Superior temporal gyrus (tissue), 1 donor: Measurements from ENCODE around the gene PCBP3.

Source experiments
- DNase-seq: peaks from one replicate; pipeline ENCODE4 v3.0.0-alpha.2; 2016; ENCODE audit errors: extremely low spot score

PCBP3 gene

DNA sequence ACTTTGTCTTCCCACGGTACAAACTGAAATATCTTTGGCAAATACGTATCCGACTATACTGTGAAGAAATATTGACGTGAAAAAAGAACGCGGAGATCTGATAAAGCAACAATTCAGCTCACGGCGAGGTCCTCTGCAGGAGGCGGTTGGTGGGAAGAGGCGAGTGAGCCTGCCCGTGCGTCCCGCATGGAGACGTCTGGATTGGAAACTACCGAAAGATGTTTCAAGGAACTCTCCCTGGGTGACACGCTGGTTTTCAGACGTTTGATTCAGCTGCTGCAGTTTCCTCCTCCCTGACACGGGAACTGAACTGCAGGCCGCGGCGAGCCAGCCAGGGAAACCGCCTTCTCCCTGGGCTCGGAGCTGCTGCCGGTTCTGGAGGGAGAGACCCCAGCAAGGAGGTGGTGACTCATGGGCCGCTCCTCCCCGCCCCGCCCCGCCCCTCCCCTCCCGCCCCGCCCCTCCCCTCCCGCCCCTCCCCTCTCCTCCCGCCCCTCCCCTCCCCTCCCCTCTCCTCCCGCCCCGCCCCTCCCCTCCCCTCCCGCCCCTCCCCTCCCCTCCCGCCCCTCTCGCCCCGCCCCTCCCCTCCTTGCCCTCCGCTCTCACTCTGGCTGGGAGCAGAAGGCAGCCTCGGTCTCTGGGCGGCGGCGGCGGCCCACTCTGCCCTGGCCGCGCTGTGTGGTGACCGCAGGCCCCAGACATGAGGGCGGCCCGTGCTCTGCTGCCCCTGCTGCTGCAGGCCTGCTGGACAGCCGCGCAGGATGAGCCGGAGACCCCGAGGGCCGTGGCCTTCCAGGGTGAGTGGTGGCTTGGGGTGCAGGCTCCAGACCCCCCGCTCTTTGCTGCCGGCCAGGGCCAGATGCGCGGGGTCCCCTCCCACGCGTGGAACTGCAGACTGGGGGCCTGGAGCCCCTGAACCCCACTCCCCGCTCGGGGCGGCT lies 337.9 kb downstream of the PCBP3 start, which contains the start of gene COL6A1:
Gene COL6A1, plus strand, starts transcription at position 620 of the 941 bp plus-strand sequence. Its CDS starts 81 bp downstream, at position 701.
- peak; percentile 31 for DNase-seq

DNA sequence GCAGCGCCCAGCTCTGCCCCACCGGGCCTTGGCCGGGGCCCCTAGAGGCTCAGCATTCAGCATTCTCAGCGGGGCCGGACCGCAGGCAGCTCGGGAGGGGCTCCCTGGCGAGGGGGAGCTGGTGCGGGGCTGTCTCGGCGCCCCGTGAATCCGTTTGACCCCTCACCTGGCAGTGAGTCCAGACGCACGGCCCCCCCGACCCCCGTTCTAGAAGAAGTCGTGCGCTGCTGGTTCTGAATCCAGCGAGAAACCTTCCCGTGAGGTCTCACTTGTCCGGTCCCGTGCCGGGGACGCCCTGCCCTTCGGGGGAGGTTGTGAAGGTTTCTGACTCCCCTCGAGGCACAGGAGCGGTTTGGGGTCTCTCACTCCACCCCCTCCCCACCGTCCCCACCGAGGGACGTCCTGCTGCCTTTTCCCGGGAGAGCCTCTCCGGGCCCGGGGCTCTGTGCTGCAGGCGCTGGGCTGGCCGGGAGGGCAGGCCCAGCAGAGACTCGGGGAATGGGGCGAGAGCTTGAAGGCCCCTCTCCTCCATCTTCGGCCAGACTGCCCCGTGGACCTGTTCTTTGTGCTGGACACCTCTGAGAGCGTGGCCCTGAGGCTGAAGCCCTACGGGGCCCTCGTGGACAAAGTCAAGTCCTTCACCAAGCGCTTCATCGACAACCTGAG lies 338.7 kb downstream of the PCBP3 start:
- no peak for DNase-seq

DNA sequence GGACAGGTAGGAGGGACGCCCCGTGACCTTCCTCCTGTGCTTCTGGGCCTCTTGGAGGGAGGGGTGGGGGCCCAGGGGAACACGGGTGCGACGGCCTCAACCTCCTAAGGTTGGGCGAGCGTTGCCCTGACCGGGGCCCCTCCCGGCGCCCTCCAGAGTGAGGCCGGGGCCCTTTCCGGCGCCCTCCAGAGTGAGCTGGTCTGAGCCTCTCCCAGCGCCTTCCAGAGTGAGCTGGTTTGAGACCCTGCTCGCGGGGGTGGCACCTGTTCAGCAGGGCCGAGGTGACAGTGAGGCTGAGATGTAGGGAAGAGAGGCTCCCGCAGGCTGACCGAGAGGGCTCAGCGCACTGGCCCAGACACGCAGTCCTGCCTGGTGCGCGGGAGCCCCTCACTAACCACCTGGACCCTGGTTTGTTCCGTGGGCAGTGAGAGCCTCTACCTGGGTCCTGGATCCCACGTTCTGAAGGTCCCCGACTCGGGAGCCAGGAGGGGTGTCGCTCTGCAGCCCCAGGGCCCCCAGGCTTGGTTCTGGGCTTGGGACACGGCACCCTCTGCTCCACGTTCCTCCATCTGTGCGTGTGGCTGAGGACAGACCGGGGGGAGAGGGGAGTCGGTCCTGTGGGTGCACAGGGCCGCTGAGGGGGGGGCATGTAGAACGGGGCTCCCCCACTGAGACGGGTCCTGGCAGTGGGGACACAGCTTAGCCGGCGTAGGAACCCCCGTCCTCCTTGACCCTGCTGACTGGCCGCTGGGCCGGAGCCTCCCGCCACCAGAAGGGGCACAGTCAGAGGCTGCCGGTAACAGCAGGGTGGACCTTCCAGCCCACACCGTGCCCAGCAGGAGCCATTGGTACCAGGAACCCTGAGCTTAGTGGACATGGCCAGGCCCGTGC lies 339.5 kb downstream of the PCBP3 start:
- DNase-seq, result no peak

DNA sequence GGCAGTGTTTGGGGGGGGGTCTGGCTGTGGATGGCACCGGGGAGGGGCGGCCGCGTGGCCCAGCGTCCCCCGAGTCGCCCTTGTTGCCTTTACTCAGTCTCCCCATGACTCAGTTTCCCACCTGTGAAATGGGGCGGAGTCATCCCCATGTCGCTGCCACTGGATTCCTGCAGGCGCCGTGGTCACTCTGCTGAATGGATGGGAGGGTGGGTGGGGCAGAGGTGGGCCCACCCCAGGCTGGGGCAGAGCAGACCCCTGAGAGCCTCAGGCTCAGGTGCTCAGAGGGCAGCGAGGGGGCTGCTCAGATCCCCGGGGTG lies 340.1 kb downstream of the PCBP3 start:
- DNase-seq, result no peak

DNA sequence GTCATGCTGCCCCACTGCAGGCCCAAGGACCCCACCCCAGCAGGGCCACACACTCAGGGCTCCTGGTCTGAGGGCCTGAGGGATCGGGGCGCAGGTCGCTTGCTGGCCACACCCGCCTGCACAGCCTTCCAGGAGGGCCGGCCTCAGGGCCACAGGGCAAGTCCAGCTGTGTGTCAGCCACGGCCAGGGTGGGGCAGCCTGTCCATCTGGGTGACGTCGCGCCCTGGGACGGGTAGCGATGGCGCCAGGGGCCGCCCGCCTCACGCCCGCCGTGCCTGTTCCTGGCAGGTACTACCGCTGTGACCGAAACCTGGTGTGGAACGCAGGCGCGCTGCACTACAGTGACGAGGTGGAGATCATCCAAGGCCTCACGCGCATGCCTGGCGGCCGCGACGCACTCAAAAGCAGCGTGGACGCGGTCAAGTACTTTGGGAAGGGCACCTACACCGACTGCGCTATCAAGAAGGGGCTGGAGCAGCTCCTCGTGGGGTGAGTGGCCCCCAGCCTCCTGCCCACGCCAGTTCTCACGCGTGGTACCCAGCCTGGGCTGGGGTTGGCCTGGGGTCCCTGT lies 340.5 kb downstream of the PCBP3 start:
- DNase-seq, result no peak

- no peak for DNase-seq
Observed at GRCh38 chr21:45984584-45985095, 341.1 kb downstream of the PCBP3 start.

GRCh38 chr21:45985471-45986315 lies 342.2 kb downstream of the PCBP3 start:
- DNase-seq, result no peak

DNA sequence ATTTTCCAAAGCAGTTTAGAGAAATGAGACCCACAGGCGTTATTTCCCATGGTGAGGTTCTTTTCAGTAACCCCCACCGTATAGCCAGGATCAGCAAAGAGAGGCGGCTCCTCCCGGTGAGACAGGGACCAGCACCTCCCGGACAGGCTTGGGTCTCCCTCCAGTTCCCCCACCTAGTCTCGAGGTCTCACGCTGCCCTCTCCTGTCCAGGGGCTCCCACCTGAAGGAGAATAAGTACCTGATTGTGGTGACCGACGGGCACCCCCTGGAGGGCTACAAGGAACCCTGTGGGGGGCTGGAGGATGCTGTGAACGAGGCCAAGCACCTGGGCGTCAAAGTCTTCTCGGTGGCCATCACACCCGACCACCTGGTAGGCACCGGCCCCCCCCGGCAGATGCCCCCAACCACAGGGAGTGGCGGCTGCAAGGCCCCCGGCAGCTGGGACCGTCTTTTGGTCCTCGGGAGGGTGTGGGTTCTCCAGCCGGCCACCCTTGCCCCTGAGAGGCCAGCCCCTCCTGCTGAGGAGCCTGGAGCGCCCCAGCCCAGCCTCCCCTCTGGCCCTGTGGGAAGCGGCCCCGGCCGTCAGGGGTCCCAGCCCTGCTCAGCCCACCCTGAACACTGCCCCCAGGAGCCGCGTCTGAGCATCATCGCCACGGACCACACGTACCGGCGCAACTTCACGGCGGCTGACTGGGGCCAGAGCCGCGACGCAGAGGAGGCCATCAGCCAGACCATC lies 343.0 kb downstream of the PCBP3 start:
- no peak for DNase-seq

DNA sequence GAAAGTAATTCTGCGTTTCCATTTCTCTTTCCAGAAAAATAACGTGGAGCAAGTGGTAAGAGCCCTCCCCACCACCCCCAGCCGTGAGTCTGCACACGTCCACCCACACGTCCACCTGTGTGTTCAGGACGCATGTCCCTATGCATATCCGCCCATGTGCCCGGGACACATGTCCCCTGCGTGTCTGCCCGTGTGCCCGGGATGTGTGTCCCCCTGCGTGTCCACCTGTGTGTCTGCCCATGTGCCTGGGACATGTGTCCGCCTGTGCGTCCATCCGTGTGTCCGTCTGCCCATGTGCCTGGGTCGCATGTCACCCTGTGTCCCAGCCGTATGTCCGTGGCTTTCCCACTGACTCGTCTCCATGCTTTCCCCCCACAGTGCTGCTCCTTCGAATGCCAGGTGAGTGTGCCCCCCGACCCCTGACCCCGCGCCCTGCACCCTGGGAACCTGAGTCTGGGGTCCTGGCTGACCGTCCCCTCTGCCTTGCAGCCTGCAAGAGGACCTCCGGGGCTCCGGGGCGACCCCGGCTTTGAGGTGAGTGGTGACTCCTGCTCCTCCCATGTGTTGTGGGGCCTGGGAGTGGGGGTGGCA lies 343.7 kb downstream of the PCBP3 start:
- no peak for DNase-seq

- DNase-seq, result no peak
Observed at GRCh38 chr21:45988366-45989347, 345.1 kb downstream of the PCBP3 start.

DNA sequence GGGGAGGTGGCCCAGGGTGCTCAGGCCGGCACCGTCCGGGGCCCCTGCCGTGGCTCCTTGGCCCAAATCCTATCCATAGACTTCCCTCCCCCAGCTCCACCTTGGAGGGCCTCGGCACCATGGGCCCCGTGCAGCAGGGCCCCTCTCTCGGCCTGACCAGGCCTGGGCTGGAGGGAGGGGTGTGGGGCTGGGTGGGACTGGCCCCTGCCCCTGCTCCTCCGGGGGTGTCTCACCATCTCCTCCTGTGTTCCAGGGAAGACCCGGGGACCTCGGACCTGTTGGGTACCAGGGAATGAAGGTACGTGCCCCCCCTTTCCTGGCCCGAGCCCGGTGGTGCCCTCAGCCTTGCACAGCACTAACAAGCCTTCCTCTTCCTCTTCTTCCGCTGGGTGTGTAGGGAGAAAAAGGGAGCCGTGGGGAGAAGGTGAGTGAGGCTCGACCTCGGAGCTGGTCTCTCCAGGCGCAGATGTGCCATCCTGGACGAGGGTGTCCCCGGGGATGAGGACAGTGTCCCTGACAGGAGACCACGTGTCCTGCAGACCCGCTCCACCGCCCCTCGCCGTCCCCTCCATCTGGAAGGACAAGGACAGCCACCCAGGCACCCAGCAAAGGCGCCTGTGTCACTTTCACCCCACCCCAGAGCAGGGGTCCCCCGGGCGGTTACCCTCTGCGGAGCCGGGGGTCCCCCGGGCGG lies 346.0 kb downstream of the PCBP3 start:
- no peak for DNase-seq

DNA sequence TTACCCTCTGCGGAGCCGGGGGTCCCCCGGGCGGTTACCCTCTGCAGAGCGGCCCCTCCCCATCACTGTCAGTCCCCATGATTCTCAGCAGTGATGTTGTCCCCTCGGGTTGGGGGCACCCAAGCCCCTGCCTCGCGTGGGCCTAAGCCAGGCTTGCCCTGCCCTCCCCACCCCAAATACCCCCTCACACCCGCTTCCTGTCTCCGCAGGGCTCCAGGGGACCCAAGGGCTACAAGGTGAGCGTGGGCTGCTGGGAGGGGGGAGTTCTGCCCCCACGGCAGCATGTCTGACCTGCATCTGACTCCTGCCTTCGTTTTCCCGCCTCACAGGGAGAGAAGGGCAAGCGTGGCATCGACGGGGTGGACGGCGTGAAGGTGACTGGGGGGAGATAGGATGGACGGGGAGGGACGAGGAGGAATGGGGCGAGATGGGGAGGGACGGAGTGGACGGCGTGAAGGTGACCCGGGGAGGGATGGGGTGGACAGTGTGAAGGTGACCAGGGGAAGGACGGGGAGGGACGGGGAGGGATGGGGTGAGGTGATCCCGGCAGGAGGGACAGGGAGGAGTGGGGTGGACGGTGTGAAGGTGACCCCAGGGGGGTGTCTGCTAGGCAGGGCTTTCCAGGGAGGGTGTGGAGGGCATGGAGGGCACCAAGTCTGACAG lies 346.7 kb downstream of the PCBP3 start:
- DNase-seq, result no peak

- DNase-seq, result no peak
Observed at GRCh38 chr21:45990741-45991605, 347.4 kb downstream of the PCBP3 start.

GRCh38 chr21:45991606-45992300 lies 348.2 kb downstream of the PCBP3 start:
- DNase-seq, result no peak
